Sigmoid colon (tissue), 4 donors: ENCODE results near the gene EEFSEC.

Experiments used
- CTCF ChIP-seq, 4 experiments: fragments of 450-650 bp in 3 of 4; fragments of 200-600 bp in 1 of 4; IDR thresholded peaks; one replicate each; pipeline ENCODE4 v1.5.1; 2016 to 2019; ENCODE audit warnings: antibody characterized with exemption in 4 of 4, mild to moderate bottlenecking in 3 of 4, moderate library complexity in 2 of 4
- EP300 ChIP-seq, 4 donors: sonication (generic); formaldehyde crosslinking; IDR thresholded peaks; one replicate each; pipeline ENCODE4 v1.6.1; 2017; ENCODE audit warnings: antibody characterized with exemption in 4 of 4
- POLR2A ChIP-seq, 2 donors: fragments of 450-650 bp; IDR thresholded peaks; one replicate each; pipeline ENCODE4 v1.6.1; 2016; ENCODE audit warnings: antibody characterized with exemption in 2 of 2, mild to moderate bottlenecking in 2 of 2, moderate library complexity in 2 of 2
- POLR2AphosphoS5 ChIP-seq, 4 donors: sonication (generic); formaldehyde crosslinking; IDR thresholded peaks; one replicate each; pipeline ENCODE4 v1.6.1; 2017; ENCODE audit warnings: antibody characterized with exemption in 4 of 4

GRCh38 chr3:128429275-128429674 lies 276.0 kb downstream of the EEFSEC start:
- no peak for TF ChIP-seq CTCF (IDR thresholded peaks at IDR 0.05)
- no peak for TF ChIP-seq POLR2A (IDR thresholded peaks at IDR 0.05)
- TF ChIP-seq POLR2AphosphoS5 (IDR thresholded peaks at IDR 0.05): no peak
- TF ChIP-seq EP300 (IDR thresholded peaks at IDR 0.05): no peak
